H9 (cell line): ENCODE results near the gene SLC25A25. TPM values are rescaled to one million over a fixed set of nuclear protein-coding genes. Genes with fewer than 3 reads are reported as not detected.

Experiments
- DNase-seq: peaks from one replicate; pipeline ENCODE4 v3.0.0-alpha.2; 2017
- H2AFZ ChIP-seq: one replicate; pipeline ENCODE4 v1.6.1; 2013; ENCODE audit warnings: mild to moderate bottlenecking, low read length, control low read depth, moderate library complexity
- H2AK5ac ChIP-seq: 2 replicates; pipeline ENCODE4 v1.6.1; 2013; ENCODE audit warnings: low read length, control low read depth, mixed read lengths; ENCODE audit not compliant: insufficient read length
- H2BK120ac ChIP-seq: one replicate; pipeline ENCODE4 v1.6.1; 2013; ENCODE audit warnings: low read depth, mild to moderate bottlenecking, low read length, control low read depth, inconsistent platforms; ENCODE audit not compliant: poor library complexity, severe bottlenecking
- H2BK12ac ChIP-seq: 2 replicates; pipeline ENCODE4 v1.6.1; 2013; ENCODE audit warnings: low read length, control low read depth, mixed read lengths, low read depth; ENCODE audit not compliant: insufficient read length
- H2BK15ac ChIP-seq: 2 replicates; pipeline ENCODE4 v1.6.1; 2013; ENCODE audit warnings: low read depth, low read length, control low read depth
- H2BK20ac ChIP-seq: one replicate; pipeline ENCODE4 v1.6.1; 2013; ENCODE audit warnings: low read depth, mild to moderate bottlenecking, low read length, control low read depth, inconsistent platforms; ENCODE audit not compliant: poor library complexity, severe bottlenecking
- H2BK5ac ChIP-seq: 2 replicates; pipeline ENCODE4 v1.6.1; 2013; ENCODE audit warnings: low read length, control low read depth, mixed read lengths; ENCODE audit not compliant: insufficient read length
- H3K14ac ChIP-seq: 2 replicates; pipeline ENCODE4 v1.6.1; 2013; ENCODE audit warnings: low read length, control low read depth; ENCODE audit not compliant: insufficient read depth
- H3K18ac ChIP-seq: 2 replicates; pipeline ENCODE4 v1.6.1; 2013; ENCODE audit warnings: low read depth, mild to moderate bottlenecking, mixed read lengths, low read length, control low read depth; ENCODE audit not compliant: insufficient read length
- H3K23ac ChIP-seq: 2 replicates; pipeline ENCODE4 v1.6.1; 2013; ENCODE audit warnings: low read length, control low read depth, mixed read lengths, low read depth; ENCODE audit not compliant: insufficient read length
- H3K23me2 ChIP-seq: 2 replicates; pipeline ENCODE4 v1.6.1; 2013; ENCODE audit warnings: low read depth, mild to moderate bottlenecking, mixed read lengths, low read length, control low read depth; ENCODE audit not compliant: insufficient read length, poor library complexity, severe bottlenecking
- H3K27ac ChIP-seq: 2 replicates; pipeline ENCODE4 v1.5.1; 2013; ENCODE audit warnings: low read length, control low read depth, mixed read lengths, low read depth; ENCODE audit not compliant: insufficient read length
- H3K27me3 ChIP-seq: 2 replicates; pipeline ENCODE4 v1.6.1; 2013; ENCODE audit warnings: low read length, control low read depth, inconsistent platforms; ENCODE audit not compliant: insufficient read depth
- H3K4ac ChIP-seq: 2 replicates; pipeline ENCODE4 v1.6.1; 2013; ENCODE audit warnings: low read depth, mild to moderate bottlenecking, control low read depth, inconsistent platforms, low read length, moderate library complexity
- H3K4me1 ChIP-seq: 2 replicates; pipeline ENCODE4 v1.6.1; 2013; ENCODE audit warnings: low read length, control low read depth, inconsistent platforms; ENCODE audit not compliant: insufficient read depth
- H3K4me2 ChIP-seq: 2 replicates; pipeline ENCODE4 v1.6.1; 2013; ENCODE audit warnings: low read length, control low read depth, mixed read lengths; ENCODE audit not compliant: insufficient read length, insufficient read depth
- H3K56ac ChIP-seq: 2 replicates; pipeline ENCODE4 v1.6.1; 2013; ENCODE audit warnings: low read depth, mild to moderate bottlenecking, mixed read lengths, low read length, control low read depth; ENCODE audit not compliant: insufficient read length
- H3K79me1 ChIP-seq: 2 replicates; pipeline ENCODE4 v1.6.1; 2013; ENCODE audit warnings: low read depth, mild to moderate bottlenecking, moderate library complexity, low read length, control low read depth, inconsistent platforms; ENCODE audit not compliant: insufficient read depth, poor library complexity, severe bottlenecking
- H3K79me2 ChIP-seq: 2 replicates; pipeline ENCODE4 v1.6.1; 2013; ENCODE audit warnings: low read length, control low read depth, inconsistent platforms; ENCODE audit not compliant: insufficient read depth
- H3K9ac ChIP-seq: 2 replicates; pipeline ENCODE4 v1.6.1; 2013; ENCODE audit warnings: low read length, control low read depth, mixed read lengths; ENCODE audit not compliant: insufficient read length; ENCODE audit errors: extremely low read depth
- H3K9me3 ChIP-seq: one replicate; pipeline ENCODE4 v1.6.1; 2013; ENCODE audit warnings: low read depth, low read length, inconsistent platforms; ENCODE audit not compliant: control insufficient read depth
- H3T11ph ChIP-seq: one replicate; pipeline ENCODE4 v1.6.1; 2013; ENCODE audit warnings: mild to moderate bottlenecking, low read length, control low read depth, inconsistent platforms
- H4K20me1 ChIP-seq: one replicate; pipeline ENCODE4 v1.6.1; 2013; ENCODE audit not compliant: control insufficient read depth, insufficient read length, insufficient read depth
- H4K5ac ChIP-seq: 2 replicates; pipeline ENCODE4 v1.6.1; 2013; ENCODE audit warnings: low read depth, mild to moderate bottlenecking, mixed read lengths, low read length, control low read depth; ENCODE audit not compliant: insufficient read length
- H4K8ac ChIP-seq: replicated peaks from 2 replicates; pipeline ENCODE4 v1.6.1; 2013; ENCODE audit warnings: low read length, control low read depth, mixed read lengths, low read depth; ENCODE audit not compliant: insufficient read length
- H4K91ac ChIP-seq: 2 replicates; pipeline ENCODE4 v1.6.1; 2013; ENCODE audit warnings: low read depth, mild to moderate bottlenecking, moderate library complexity, mixed read lengths, low read length, control low read depth; ENCODE audit not compliant: insufficient read length
- H3K27ac Mint-ChIP-seq, 3 experiments: 2 replicates in 2 of 3; 3 replicates in 1 of 3; pipeline ENCODE4 v1.8.0; 2020 to 2021; ENCODE audit warnings: mixed read lengths in 3 of 3, mild to moderate bottlenecking in 1 of 3, moderate library complexity in 1 of 3
- H3K27me3 Mint-ChIP-seq: 2 replicates; pipeline ENCODE4 v1.8.0; 2021; ENCODE audit warnings: low read depth, mild to moderate bottlenecking, moderate library complexity, mixed read lengths
- H3K36me3 Mint-ChIP-seq, 3 experiments: 2 replicates in 2 of 3; 3 replicates in 1 of 3; pipeline ENCODE4 v1.8.0; 2020 to 2021; ENCODE audit warnings: low read depth in 3 of 3, mixed read lengths in 3 of 3; ENCODE audit not compliant: insufficient read depth in 1 of 3
- H3K4me1 Mint-ChIP-seq, 2 experiments: 2 replicates each; pipeline ENCODE4 v1.8.0; 2020; ENCODE audit warnings: mixed read lengths in 2 of 2
- H3K4me3 Mint-ChIP-seq, 2 experiments: 2 replicates in 1 of 2; 3 replicates in 1 of 2; pipeline ENCODE4 v1.8.0; 2020 to 2021; ENCODE audit warnings: mild to moderate bottlenecking in 2 of 2, mixed read lengths in 2 of 2, moderate library complexity in 1 of 2
- H3K9me3 Mint-ChIP-seq, 2 experiments: 2 replicates in 1 of 2; 3 replicates in 1 of 2; pipeline ENCODE4 v1.8.0; 2020; ENCODE audit warnings: mild to moderate bottlenecking in 2 of 2, mixed read lengths in 2 of 2, moderate library complexity in 1 of 2
- CTCF ChIP-seq: fragments of 200-600 bp; sonication (generic); conservative IDR thresholded peaks from 3 replicates; pipeline ENCODE4 v1.8.0; 2021; ENCODE audit warnings: antibody characterized with exemption, mild to moderate bottlenecking
- WGBS: extraction: QIAGEN DNeasy Blood & Tissue Kit; methylation state at CpG from one replicate; pipeline ENCODE4 v1.1.7; 2013; ENCODE audit warnings: missing lambda C conversion rate, low lambda C conversion rate, mixed read lengths; ENCODE audit not compliant: insufficient read length; ENCODE audit errors: extremely low coverage; 5-methylcytosine and 5-hydroxymethylcytosine counted together
- total RNA-seq: library from RNA; stranded (reverse); gene quantifications from 2 replicates; pipeline ENCODE4 v1.2.1, GENCODE V29; 2021

The SLC25A25 gene
- total RNA-seq, 1 experiment from 2014 or later = 16.9 TPM

- H3K27ac Mint-ChIP-seq = peak overlapping the region in 2 of 3 experiments; percentile 47 to 60; a peak in 4 of 7 replicates
- H3K27ac ChIP-seq = no peak overlapping the region
Measured at GRCh38 chr9:128077847-128078503, 9.9 kb downstream of the SLC25A25 start.

More at GRCh38 chr9:128077847-128078503, 9.9 kb downstream of the SLC25A25 start:
- Histone ChIP-seq H3K79me2 (no peaks in the 10 kb centered on the region; the same call in 1 of the 2 replicates), H4K20me1 (no peaks in the 10 kb centered on the region), H4K5ac (no peak overlapping the region), H2BK12ac (no peak overlapping the region), H3K18ac (no peak overlapping the region), H3K23me2 (no peaks in the 10 kb centered on the region), H3K79me1 (no peaks in the 10 kb centered on the region), H3K9ac (no peak overlapping the region), H3K4me2 (no peak overlapping the region), H2BK20ac (no peak overlapping the region), H3T11ph (no peak overlapping the region), H3K27me3 (no peaks in the 10 kb centered on the region), H3K9me3 (no peaks in the 10 kb centered on the region), H4K8ac (no peak overlapping the region), H3K23ac (no peak overlapping the region), H3K56ac (no peak overlapping the region), H2BK120ac (no peak overlapping the region), H3K4me1 (peaks cover 4% of the 10 kb centered on the region; the same call in 1 of the 2 replicates), H3K14ac (no peak overlapping the region), H2AK5ac (no peak overlapping the region), H2AFZ (no peak overlapping the region), H3K4ac (no peak overlapping the region), H2BK5ac (no peak overlapping the region), H4K91ac (no peak overlapping the region), H2BK15ac (no peak overlapping the region)
- Mint-ChIP-seq H3K27me3 (no peaks in the 10 kb centered on the region), H3K4me1 (peaks cover 25 to 28% of the 10 kb centered on the region in 2 experiments), H3K36me3 (peaks cover 3 to 5% (median 3%) of the 10 kb centered on the region in 3 experiments; a peak in 4 of 7 replicates), H3K4me3 (no peak overlapping the region), H3K9me3 (no peaks in the 10 kb centered on the region)
- WGBS = no CpG with 5 or more reads among the region's 7 CpGs
- TF ChIP-seq CTCF = no peak
- DNase-seq = no peak
